Right lobe of liver (tissue), 6 donors: Measurements from ENCODE around the gene HSPB6. TPM values are rescaled to one million over a fixed set of nuclear protein-coding genes. Genes with fewer than 3 reads are reported as not detected.

ENCODE experiments used
- ATAC-seq, 4 donors: fragments of 200-7000 bp; cut with Tn5 transposase; one replicate each; pipeline ENCODE4 v1.9.1; 2020; ENCODE audit warnings: mild to moderate bottlenecking in 4 of 4, moderate library complexity in 4 of 4
- DNase-seq, 3 donors: peaks; one replicate each; pipeline ENCODE4 v3.0.0-alpha.2; 2020
- H3K27ac ChIP-seq, 3 donors: fragments of 200-600 bp; one replicate each; pipeline ENCODE4 v1.8.0; 2022
- H3K27me3 ChIP-seq, 2 donors: fragments of 200-600 bp; one replicate each; pipeline ENCODE4 v1.8.0; 2022
- H3K36me3 ChIP-seq, 4 donors: fragments of 200-600 bp; sonication (generic) in 1 of 4; one replicate each; pipeline versions ENCODE4 v1.5.1 to v1.8.0; 2017 to 2022; ENCODE audit warnings: control low read depth in 1 of 4
- H3K4me1 ChIP-seq, 4 donors: fragments of 200-600 bp; sonication (generic) in 1 of 4; one replicate each; pipeline versions ENCODE4 v1.5.1 to v1.8.0; 2017 to 2022; ENCODE audit warnings: control low read depth in 1 of 4
- H3K4me3 ChIP-seq, 3 donors: fragments of 200-600 bp; one replicate each; pipeline ENCODE4 v1.8.0; 2022
- H3K9me3 ChIP-seq, 4 donors: fragments of 200-600 bp; sonication (generic) in 1 of 4; one replicate each; pipeline versions ENCODE4 v1.5.1 to v1.8.0; 2017 to 2022; ENCODE audit warnings: control low read depth in 1 of 4
- POLR2A ChIP-seq: fragments of 450-650 bp; IDR thresholded peaks from one replicate; pipeline ENCODE4 v1.6.1; 2017; ENCODE audit warnings: antibody characterized with exemption, mild to moderate bottlenecking
- WGBS: methylation state at CpG from one replicate; pipeline ENCODE4 v1.1.6; 2018; ENCODE audit warnings: low coverage, low lambda C conversion rate; ENCODE audit not compliant: insufficient coverage; ENCODE audit errors: missing lambda C conversion rate; 5-methylcytosine and 5-hydroxymethylcytosine counted together
- intact Hi-C, 2 donors: fragments of 100-400 bp; cut with DNase I; formaldehyde crosslinking; loops; one replicate each; pipeline versions ENCODE4 v1.11.2 to v1.14.1; 2022
- total RNA-seq, 6 experiments: library from RNA; depleted of rRNA in 2 of 6; stranded (reverse); fragments of >200 nt in 2 of 6; fragmentation: NEBNext Ultra II Directional in 3 of 6; extraction: Animal tissue kit (Norgen Biotek cat#: 25700) in 3 of 6; gene quantifications; one replicate each; pipeline versions ENCODE4 v1.1.0 to v1.2.4, GENCODE V29; 2016 to 2023
- TF ChIP-seq, protein P1 (sequence below), 4 donors: fragments of 200-600 bp in 3 of 4; fragments of 450-650 bp in 1 of 4; IDR thresholded peaks; one replicate each; pipeline versions ENCODE4 v1.5.1 to v1.8.0; 2016 to 2022; ENCODE audit warnings: antibody characterized with exemption in 4 of 4, mild to moderate bottlenecking in 2 of 4
- donor health status: DM: no; HTN: yes; CAD: no.
- donor health status: DM: no; HTN: no; CAD: no.
- donor health status: DM: no; HTN: no; CAD: no.
- donor health status: DM: no; HTN: yes; CAD: no.
- donor health status: DM: no; HTN: yes; CAD: no.

HSPB6 gene
- total RNA-seq, 6 experiments from 2014 or later: 2.6 to 6.0 (median 4.5) TPM

- H3K4me3 ChIP-seq: peak overlapping the region; percentile 80 to 95 (median 90)
- ATAC-seq: no peak
- H3K4me1 ChIP-seq: peaks cover 0 to 30% (median 17%) of the 10 kb centered on the region in 4 donors
- no peaks in the 10 kb centered on the region for H3K9me3 ChIP-seq
- H3K27ac ChIP-seq: peak overlapping the region in 2 of 3 donors; percentile 47 to 70
- no peak for TF ChIP-seq POLR2A
- no peaks in the 10 kb centered on the region for H3K36me3 ChIP-seq
- no peak for DNase-seq
- WGBS: 3% methylated on average over 4 of the region's 4 CpGs
- no peaks in the 10 kb centered on the region for H3K27me3 ChIP-seq
- intact Hi-C loops: no loop called here
Observed at GRCh38 chr19:35746087-35746462, 10.8 kb downstream of the HSPB6 start.

DNA sequence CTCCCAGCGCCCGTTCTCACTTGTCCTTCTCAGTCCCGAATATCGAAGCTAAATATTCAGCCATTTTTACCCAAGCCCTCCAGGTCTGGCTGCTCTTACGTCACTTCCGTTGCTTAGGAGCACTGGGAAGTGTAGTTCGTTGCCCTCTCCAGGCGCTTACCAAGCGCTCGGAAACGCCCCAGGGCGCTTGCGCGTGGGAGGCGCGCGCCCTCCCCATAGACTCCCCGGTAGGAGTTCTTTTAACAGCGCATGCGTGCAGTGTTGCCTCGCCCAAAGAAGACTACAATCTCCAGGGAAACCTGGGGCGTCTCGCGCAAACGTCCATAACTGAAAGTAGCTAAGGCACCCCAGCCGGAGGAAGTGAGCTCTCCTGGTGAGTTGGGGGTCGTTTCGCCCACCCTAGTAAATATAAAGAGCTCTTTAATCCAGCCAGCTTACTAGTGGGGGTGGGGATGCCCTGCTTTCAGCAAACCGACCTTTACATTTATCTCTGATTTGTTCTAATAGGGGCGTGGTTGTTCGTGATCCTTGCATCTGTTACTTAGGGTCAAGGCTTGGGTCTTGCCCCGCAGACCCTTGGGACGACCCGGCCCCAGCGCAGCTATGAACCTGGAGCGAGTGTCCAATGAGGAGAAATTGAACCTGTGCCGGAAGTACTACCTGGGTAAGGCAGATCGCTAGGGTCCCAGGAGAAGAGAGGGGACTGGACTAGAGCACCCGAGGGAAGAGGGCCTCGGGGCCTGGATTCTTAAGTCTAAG lies 11.3 kb downstream of the HSPB6 start, which contains the start of the genes PSENEN and U2AF1L4:
Gene PSENEN, plus strand, starts transcription at position 324 of the 759 bp plus-strand sequence. Its CDS starts 280 bp downstream, at position 604.
Gene U2AF1L4, minus strand, starts transcription at position 91 of the 759 bp plus-strand sequence. Its CDS starts 27 bp downstream, at position 64.
- ATAC-seq (peak; percentile 69 to 73 (median 72)), DNase-seq (peak; percentile 96 to 99 (median 98))
- peaks cover 0 to 33% (median 17%) of the 10 kb centered on the region in 4 donors for H3K4me1 ChIP-seq
- H3K4me3 ChIP-seq: peak within 1 kb of the TSS; percentile 80 to 95 (median 90)
- 1% methylated on average over 8 of the region's 40 CpGs for WGBS
- no peaks in the 10 kb centered on the region for H3K36me3 ChIP-seq
- no peaks in the 10 kb centered on the region for H3K9me3 ChIP-seq
- TF ChIP-seq, protein P1, sequence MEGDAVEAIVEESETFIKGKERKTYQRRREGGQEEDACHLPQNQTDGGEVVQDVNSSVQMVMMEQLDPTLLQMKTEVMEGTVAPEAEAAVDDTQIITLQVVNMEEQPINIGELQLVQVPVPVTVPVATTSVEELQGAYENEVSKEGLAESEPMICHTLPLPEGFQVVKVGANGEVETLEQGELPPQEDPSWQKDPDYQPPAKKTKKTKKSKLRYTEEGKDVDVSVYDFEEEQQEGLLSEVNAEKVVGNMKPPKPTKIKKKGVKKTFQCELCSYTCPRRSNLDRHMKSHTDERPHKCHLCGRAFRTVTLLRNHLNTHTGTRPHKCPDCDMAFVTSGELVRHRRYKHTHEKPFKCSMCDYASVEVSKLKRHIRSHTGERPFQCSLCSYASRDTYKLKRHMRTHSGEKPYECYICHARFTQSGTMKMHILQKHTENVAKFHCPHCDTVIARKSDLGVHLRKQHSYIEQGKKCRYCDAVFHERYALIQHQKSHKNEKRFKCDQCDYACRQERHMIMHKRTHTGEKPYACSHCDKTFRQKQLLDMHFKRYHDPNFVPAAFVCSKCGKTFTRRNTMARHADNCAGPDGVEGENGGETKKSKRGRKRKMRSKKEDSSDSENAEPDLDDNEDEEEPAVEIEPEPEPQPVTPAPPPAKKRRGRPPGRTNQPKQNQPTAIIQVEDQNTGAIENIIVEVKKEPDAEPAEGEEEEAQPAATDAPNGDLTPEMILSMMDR (IDR thresholded peaks at IDR 0.05): no peak
- TF ChIP-seq POLR2A: no peak
- H3K27me3 ChIP-seq: no peaks in the 10 kb centered on the region
- intact Hi-C loops: no loop called here
- peak within 1 kb of the TSS; percentile 99 for H3K27ac ChIP-seq

- TF ChIP-seq, protein P1 (IDR thresholded peaks at IDR 0.05): peak; percentile 27 to 39 (median 35)
- no peak for TF ChIP-seq POLR2A
- peaks cover 0 to 35% (median 17%) of the 10 kb centered on the region in 4 donors for H3K4me1 ChIP-seq
- DNase-seq (peak; percentile 96 to 98 (median 97)), ATAC-seq (peak; percentile 66 to 74 (median 69))
- no peaks in the 10 kb centered on the region for H3K27me3 ChIP-seq
- no peaks in the 10 kb centered on the region for H3K9me3 ChIP-seq
- peak overlapping the region; percentile 99 for H3K27ac ChIP-seq
- peak overlapping the region; percentile 80 to 95 (median 90) for H3K4me3 ChIP-seq
- WGBS: 4% methylated on average over 39 of the region's 41 CpGs
- intact Hi-C loops: no loop called here
- H3K36me3 ChIP-seq: no peaks in the 10 kb centered on the region
Observed at GRCh38 chr19:35744430-35745327, 12.2 kb downstream of the HSPB6 start.

- Histone ChIP-seq H3K27ac (no peak overlapping the region), H3K4me1 (peaks cover 0 to 35% (median 14%) of the 10 kb centered on the region in 4 donors), H3K4me3 (peak overlapping the region; percentile 80 to 95 (median 90)), H3K27me3 (no peaks in the 10 kb centered on the region), H3K9me3 (no peaks in the 10 kb centered on the region), H3K36me3 (peaks cover 0 to 4% (median 0%) of the 10 kb centered on the region in 4 donors)
- intact Hi-C loops: no loop called here
- WGBS: 80% methylated on average over 15 of the region's 19 CpGs
- ATAC-seq (no peak), DNase-seq (no peak)
- TF ChIP-seq POLR2A: no peak
Observed at GRCh38 chr19:35743640-35744429, 13.0 kb downstream of the HSPB6 start.
